DOHH2 (cell line): ENCODE data around the gene METTL16.

Experiments
- CTCF ChIP-seq: fragments of 200-600 bp; sonication (generic); IDR thresholded peaks from one replicate; pipeline ENCODE4 v1.5.1; 2014; ENCODE audit warnings: antibody characterized with exemption, mild to moderate bottlenecking, low read depth, low read length; ENCODE audit not compliant: poor library complexity, severe bottlenecking
- EZH2phosphoT487 ChIP-seq: fragments of 200-600 bp; sonication (generic); IDR thresholded peaks from 2 replicates; pipeline ENCODE4 v1.6.1; 2017; ENCODE audit warnings: borderline replicate concordance, mild to moderate bottlenecking, antibody characterized with exemption, low read length, moderate library complexity, mixed read lengths

- TF ChIP-seq CTCF: no peak
- TF ChIP-seq EZH2phosphoT487: no peak
Measured at GRCh38 chr17:2542056-2542455, 30.4 kb upstream of the METTL16 start.
